Hypothalamus (tissue), 51 donors: ENCODE measurements around the gene SIGLECL1.
A peak's percentile ranks its signal among the peaks of the same experiment; 100 is the strongest.

ENCODE experiments used
- DNase-seq, 51 donors: peaks; one replicate each; lab custom pipeline; 2025; lab: John Stamatoyannopoulos, UW

SIGLECL1 gene

DNA sequence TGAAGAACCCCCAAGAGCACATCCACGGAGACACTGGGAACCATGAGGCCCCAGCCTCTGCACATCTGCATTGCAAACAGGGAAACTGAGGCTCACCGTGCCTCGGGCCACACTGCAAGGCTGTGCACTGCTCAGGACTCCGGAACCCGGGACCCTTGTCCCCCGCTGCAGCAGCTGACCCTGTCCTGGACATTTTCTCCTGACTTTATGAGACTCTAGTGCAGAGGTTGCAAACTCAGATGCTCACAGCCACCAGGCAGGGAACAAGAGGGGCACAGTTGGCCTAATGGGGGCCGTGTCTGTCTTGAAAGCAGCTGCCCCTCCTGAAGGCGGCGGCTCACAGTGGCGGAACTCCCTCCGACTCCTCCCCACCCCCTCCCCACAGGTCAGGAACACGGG lies 44.1 kb downstream of the SIGLECL1 start:
- no peak for DNase-seq

DNA sequence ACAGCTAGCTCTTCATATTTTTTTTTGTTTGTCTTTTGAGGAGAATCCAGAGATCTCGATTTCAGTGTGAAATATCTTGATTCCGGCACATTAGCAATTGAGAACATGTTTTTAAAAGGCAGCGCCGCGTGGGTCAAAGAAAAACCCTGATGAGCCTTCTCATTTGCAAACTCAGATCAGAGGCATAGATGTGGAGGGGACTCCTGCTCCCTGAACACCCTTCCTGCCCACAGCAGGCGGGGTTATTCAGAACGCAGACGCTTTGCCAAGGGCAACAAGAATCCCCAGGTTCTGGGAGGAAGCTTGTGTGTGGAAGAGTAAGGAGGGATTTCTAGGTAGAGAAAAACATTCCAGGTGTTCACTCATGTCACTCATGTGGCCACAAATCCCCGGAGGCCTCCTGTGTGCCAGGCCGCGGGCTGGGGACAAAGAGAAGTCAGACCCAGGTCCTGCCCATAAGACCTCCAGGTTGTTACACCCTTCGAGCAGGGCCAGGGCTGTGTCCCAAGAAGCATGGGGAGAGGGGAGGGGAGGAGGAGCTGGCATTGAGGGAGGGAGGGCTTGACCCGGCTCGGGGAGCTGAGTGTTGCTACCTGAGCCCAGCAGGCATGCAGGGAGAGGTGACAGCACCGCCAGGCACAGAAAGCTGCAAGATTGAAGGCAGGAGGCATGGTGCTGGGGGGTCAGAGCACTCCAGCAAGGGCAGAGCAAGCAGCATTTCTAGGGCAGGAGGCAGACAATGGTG lies 44.7 kb downstream of the SIGLECL1 start:
- no peak for DNase-seq

DNA sequence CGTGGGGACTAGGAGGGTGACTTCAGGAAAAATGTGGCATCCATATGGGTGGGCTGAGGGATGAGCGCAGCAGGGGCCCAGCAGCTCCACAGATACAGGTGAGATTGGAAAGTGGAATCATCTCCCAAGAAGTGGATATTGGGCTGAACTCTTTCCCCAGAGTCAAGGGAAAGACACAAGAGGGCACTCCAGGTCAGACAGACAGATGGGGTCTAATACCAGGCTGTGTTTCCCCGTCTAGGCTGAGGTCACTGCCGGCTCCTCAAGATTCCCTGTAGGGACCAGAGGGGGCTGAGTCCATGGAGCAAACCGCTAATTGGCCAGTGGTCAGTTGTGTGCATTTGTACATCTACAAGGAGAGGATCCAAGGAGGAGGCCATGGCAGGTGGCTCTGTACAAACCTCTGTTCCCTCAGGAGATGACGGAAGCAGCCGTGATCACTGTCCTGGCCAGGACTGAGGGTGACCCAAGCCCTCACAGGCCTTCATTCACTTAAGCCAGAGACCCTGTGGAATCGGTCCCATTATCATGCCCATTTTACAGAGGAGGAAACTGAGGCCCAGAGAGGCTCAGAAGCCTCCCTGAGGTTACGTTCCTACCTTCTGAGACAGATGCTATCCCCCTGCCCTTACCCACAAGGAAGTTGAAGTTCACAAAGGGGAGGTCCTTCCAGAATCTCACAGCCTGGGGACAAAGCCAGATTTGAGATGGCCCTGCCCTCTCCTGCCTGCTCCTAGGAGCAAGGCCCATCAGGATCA lies 45.6 kb downstream of the SIGLECL1 start:
- DNase-seq: no peak

DNA sequence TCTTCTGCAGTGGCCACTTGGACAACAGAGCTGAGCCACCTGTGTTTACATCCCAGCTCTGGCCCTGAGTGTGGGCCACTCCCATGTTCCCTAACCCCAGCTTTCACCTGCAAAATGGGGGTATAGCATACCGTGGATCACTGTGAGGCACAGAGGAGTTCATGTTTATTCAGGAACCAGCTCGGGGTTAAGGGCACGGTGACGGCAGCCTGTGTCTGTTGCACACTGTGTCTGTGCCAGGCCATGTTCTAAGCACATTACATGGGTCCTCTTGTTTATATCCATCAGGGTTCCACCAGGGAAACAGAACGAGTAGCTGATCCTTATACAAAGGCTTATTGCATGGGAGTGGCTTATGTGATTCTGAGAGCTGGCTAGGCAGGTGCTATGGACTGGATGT lies 46.5 kb downstream of the SIGLECL1 start:
- DNase-seq: no peak

DNA sequence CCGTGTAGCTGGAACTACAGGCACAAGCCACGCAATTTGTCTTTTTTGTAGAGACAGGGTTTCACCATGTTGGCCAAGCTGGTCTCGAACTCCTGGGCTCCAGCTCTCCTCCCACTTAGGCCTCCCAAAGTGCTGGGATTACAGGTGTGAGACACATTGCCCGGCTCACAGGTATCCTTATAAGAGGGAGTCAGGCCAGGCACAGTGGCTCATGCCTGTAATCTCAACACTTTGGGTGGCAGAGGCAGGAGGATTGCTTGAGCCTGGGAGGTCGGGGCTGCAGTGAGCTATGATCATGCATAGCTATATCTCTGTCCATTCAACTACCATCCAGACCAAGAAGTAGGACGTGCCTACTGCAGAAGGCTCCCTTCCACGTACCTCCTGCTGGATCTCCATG lies 50.4 kb downstream of the SIGLECL1 start:
- no peak for DNase-seq

- DNase-seq: no peak
Measured at GRCh38 chr19:51305479-51305878, 54.6 kb downstream of the SIGLECL1 start.

- peak in 18 of 51 donors; percentile 9 to 63 (median 28) for DNase-seq
Measured at GRCh38 chr19:51311351-51312257, 60.7 kb downstream of the SIGLECL1 start, which contains the start of gene IGLON5. Gene IGLON5 (plus strand): TSS chr19:51311644. CDS start chr19:51311848, 204 bp downstream.

- no peak for DNase-seq
Measured at GRCh38 chr19:51316688-51317087, 65.8 kb downstream of the SIGLECL1 start.

DNA sequence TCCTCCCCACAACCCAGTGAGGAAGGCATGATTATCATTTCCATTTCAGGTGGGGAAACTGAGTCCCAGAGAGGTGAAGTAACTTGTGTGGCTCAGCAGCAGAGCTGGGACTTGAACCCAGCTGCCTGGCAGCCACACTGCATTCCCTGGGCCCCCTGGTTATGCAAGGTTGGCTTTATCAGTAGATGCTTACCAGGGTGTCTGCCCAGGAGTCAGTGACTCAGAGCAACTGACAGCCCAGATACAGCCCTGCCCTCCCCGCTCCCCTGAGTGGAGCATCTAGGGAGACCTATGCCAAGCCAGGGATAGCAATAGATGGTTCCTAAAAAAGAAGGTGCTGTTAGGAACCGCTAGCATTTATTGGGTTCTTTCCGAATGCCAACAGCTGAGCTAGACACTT lies 66.5 kb downstream of the SIGLECL1 start:
- DNase-seq: no peak

DNA sequence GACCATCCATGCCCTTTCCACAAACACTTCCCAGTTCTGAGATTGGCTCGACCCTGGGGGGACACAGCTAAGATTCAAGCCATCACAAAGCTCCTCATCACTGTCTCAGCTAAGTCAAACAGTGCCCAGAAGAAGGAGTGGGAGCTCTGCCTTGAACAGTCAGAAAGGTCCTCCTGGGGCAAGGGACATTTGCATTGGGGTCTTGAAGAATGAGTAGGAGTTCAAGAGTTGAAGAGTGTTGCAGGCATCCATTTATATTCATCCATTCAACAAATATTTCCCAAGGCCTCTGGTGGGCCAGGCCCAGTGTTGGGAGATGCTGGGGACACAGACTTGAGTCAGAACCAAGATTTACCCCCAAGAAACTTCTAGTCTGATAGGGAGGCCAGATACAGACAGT lies 67.1 kb downstream of the SIGLECL1 start:
- DNase-seq: no peak
